T1000 (cell line): ENCODE measurements around the gene DNAH2.
A peak's percentile ranks its signal among the peaks of the same experiment; 100 is the strongest.

Experiments
- DNase-seq: peaks from one replicate; lab custom pipeline; 2025; ENCODE audit warnings: mixed read lengths; lab: John Stamatoyannopoulos, UW

The DNAH2 gene, protein sequence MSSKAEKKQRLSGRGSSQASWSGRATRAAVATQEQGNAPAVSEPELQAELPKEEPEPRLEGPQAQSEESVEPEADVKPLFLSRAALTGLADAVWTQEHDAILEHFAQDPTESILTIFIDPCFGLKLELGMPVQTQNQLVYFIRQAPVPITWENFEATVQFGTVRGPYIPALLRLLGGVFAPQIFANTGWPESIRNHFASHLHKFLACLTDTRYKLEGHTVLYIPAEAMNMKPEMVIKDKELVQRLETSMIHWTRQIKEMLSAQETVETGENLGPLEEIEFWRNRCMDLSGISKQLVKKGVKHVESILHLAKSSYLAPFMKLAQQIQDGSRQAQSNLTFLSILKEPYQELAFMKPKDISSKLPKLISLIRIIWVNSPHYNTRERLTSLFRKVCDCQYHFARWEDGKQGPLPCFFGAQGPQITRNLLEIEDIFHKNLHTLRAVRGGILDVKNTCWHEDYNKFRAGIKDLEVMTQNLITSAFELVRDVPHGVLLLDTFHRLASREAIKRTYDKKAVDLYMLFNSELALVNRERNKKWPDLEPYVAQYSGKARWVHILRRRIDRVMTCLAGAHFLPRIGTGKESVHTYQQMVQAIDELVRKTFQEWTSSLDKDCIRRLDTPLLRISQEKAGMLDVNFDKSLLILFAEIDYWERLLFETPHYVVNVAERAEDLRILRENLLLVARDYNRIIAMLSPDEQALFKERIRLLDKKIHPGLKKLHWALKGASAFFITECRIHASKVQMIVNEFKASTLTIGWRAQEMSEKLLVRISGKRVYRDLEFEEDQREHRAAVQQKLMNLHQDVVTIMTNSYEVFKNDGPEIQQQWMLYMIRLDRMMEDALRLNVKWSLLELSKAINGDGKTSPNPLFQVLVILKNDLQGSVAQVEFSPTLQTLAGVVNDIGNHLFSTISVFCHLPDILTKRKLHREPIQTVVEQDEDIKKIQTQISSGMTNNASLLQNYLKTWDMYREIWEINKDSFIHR (N-terminal part only)

DNA sequence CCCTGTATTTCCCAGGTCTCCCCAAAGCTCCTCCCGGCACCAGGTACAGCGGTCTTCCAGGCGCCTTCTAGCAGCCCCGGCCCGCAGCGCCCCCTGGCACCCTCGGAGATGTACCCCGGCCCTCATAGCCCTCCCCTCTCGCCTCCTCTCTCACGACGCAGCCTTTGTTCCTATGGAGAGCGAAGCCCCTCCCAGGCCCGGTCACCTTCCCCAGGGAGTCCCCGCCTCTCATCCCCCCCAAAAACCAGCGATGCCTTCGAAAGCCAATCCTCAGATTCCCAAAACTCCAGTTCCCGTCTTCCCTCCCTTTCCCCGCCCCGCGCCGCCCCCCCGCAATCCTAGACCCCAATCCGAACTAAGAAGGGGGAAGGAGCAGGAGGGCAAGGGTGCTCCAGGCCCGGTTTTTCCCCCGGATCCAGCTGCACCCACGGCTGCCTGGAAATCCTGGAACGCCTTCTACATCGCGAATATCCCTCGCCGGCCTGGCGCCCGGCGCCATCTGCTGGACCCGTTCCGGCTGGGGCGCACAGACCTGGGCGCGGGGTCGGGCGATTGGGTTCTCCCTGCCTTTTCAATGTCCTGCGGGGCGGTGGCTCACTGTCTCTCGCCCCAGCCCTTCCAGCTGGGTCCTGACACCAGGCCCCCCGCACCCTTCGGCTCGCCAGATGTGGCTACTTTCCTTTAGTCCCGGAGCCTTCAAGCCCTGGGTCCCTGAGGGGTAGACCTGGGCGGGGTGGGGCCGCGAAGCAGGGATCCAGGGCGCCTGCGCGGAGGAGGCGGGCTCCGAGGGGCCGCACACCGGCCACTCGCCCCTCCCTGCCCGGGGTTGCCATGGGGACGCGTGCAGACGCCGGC, at the start of gene DNAH2:
DNAH2 (plus strand) TSS at position 844 of the 855 bp plus-strand sequence. CDS start 1,991 bp downstream, outside the sequence.
- DNase-seq: peak; percentile 80

DNA sequence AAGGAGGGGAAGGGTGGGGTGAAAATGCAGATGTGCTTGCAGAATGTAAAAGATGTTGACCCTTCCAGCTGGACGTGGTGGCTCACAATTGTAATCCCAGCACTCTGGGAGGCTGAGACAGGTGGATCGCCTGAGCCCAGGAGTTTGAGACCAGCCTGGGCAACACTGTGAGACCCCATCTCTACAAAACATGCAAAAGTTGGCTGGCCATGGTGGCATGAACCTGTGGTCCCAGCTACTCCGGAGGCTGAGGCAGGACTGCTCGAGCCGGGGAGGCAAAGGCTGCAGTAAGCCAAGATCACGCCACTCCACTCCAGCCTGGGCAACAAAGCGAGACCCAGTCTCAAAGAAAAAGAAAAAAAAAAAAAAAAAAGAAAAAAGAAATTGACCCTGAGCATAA, 49.1 kb upstream of the DNAH2 start:
- DNase-seq: no peak

DNA sequence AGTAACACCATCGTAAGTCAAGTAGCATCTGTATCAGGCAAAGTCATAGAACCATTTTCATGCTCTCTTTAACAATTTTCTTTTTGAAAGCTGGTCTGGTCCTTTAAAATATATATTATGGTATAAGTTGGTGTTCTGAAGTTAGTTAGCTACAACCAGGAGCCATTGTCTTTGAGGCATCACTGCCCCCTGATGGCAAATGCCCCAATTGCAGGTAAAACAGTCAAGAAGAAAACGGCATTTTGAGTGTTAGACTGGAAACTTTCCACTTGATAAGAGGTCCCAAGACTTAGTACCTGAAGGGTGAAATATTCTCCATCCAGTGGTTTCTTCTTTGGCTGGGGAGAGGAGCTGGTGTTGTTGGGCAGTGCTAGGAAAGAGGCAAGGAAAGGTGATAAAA, 44.3 kb upstream of the DNAH2 start:
- DNase-seq: no peak

DNA sequence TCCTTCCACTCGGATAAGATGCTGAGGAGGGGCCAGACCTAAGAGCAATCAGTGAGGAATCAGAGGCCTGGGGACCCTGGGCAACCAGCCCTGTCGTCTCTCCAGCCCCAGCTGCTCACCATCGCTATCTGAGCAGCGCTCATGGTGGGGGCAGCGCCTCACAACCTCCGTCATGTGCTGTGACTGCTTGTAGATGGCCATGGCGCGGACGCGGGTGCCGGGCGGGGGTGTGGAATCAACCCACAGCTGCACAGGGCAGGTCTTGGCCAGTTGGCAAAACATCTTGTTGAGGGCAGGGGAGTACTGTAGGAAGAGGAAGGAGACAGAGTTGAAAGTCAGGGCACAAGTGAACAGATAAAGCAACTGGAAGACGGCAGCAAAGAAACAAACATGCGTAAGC, 42.6 kb upstream of the DNAH2 start:
- DNase-seq: no peak

DNA sequence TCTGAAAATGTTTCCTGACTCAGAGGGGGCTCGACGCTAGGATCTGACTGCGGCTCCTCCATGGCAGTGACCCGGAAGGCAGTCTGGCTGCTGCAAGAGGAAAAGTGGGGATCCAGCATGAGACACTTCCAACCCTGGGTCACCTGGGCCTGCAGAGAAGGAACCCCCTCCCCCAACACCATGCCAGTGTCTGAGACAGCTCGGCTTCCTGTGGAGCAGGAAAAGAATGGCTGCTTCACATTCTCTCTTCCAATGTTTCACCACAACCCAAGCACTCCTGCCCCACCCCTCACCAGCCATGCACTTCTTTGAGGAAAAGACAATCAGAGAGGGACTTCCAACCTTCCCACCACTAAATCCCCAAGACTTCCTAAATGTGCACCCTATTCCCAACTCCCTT, 41.0 kb upstream of the DNAH2 start:
- DNase-seq: no peak

DNA sequence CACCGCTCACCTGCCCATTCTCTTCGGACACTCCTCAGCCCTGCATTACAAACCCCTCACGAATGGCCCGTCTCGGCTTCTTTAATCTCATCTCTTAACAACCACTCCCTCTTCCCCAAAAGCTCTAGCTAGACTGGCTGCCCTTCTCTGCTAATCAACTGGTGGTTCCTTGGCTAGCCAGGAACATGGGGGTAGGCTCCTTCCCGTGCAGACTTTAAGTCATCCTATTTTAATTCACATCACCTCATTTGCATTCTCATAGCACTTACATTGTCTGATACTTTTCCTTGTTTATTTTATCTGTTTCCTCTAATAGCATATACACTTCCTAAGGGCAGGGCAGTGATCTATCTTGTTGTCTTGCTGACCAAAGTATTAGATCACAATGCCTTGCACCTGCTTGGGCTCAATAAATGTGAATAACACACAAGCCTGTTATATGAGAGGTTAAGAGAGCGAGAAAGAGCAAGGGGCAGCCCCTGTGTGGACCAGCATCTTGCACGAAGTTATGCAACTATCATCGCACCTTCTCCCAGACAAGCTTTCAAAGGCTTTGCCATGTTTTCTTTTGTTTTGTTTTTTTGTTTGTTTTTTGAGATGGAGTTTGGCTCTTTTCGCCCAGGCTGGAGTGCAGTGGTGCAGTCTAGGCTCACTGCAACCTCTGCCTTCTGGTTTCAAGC, 40.0 kb upstream of the DNAH2 start:
- DNase-seq: no peak

DNA sequence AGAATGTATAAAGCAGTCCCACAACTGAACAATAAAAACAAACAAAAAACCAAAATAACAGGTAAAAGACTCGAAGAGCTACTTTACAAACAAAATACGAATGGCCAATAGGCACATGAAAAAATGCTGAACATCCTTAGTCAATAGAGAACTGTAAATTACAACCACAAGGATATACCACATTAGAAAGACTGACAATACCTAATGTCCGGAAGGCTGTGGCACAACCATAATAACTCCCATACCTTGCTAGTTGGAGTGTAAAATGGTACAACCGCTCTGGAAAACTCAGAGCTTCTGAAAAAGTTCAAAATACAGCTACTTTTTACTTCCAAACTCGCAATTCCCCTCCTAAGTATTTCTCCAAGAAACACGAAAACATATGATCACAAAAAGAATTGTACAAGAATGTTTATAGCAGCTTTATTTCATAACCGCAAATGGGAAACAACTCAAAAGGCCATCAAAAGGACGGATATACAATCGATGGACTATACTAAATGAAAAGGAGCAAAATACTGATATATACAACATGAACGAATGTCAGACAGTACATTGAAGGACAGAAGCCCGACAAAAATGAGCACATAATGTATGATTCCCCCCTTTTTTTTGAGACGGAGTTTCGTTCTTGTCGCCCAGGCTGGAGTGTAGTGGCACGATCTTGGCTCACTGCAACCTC, 32.6 kb upstream of the DNAH2 start:
- no peak for DNase-seq

DNA sequence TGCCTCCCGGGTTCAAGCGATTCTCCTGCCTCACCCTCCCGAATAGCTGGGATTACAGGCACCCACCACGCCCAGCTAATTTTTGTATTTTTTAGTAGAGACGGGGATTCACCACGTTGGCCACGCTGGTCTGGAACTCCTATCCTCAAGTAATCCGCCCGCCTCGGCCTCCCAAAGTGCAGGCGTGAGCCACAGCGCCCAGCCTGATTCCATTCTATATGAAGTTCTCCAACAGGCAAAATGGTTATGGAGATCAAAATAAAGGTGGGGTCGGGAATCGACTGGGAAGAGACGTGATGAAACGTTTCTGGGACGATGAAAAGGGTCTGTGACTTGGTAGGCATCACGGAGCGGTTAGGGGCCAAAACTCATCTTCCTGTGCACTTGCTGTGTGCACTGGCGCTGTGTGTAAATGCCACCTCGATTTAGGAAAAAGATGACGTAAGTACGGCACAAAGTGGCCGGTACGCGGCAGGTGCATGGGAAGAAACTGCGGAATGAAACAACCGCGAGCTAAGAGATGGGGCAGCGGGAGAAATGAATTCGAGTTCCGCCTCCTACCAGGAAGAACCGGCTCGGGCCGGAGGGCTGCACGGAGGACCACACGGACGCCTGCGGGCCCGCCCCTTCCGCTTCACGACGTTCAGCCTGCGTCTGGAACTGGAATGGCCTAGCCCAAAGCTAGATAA, 31.9 kb upstream of the DNAH2 start:
- peak; percentile 78 for DNase-seq

DNA sequence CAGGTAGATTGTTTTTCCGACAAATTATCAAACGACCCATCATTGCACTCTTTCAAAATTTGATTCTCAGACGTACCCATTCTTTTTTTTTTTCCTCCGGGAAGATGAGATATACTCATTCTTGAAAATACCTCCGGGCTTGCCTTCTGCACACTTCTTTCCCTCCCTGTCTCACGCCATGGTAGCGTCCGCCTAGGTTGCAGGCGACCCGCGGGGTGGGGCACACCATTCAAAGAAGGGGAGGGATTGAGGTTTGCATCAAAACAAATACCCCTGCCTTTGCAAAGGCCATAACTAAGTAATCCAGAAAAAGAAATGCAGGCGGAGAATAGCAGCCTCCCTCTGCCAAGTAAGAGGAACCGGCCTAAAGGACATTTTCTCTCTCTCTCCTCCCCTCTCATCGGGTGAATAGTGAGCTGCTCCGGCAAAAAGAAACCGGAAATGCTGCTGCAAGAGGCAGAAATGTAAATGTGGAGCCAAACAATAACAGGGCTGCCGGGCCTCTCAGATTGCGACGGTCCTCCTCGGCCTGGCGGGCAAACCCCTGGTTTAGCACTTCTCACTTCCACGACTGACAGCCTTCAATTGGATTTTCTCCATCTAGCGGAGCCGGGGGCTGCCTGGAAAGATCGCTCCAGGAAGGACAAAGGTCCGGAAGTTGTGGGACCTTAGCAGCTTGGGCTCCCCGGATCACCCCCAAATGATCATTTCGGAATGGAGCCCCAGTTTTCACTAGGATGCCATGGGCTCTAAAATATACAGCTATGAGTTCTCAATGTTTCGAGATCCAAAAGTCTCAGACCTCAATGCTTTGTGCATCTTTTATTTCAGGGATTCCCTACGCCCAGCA, 31.1 kb upstream of the DNAH2 start:
- DNase-seq: peak; percentile 78

DNA sequence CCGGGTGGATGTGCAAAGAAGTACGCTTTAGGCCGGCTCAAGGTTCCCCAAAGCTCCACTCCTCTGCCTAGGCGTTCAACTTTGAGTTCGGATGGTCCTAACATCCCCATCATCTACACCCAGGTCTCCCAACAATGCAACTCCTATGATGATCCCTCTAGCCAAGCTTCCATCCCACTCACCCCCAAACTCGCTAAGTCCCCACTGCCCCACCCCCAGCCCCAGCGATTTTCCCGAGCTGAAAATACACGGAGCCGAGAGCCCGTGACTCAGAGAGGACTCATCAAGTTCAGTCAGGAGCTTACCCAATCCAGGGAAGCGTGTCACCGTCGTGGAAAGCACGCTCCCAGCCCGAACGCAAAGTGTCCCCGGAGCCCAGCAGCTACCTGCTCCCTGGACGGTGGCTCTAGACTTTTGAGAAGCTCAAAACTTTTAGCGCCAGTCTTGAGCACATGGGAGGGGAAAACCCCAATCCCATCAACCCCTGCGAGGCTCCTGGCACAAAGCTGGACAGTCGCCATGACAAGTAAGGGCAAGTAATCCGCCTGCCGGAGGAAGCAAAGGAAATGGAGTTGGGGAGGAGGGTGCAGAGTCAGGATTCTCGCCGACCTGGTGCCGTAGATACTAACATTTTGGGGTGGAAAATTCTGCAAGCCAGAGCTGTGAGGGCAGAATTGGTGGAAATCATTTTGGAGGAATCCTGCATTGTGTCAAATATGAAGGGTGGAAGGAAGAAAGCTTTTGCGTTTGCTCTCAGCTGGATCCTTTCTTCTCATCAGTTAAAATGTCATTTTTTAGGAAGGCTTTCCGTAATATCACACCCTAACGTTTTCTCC, 30.3 kb upstream of the DNAH2 start, which contains the start of gene TP53:
TP53 (minus strand) TSS at position 419 of the 836 bp plus-strand sequence. CDS start 10,896 bp downstream, outside the sequence.
- peak; percentile 79 for DNase-seq

DNA sequence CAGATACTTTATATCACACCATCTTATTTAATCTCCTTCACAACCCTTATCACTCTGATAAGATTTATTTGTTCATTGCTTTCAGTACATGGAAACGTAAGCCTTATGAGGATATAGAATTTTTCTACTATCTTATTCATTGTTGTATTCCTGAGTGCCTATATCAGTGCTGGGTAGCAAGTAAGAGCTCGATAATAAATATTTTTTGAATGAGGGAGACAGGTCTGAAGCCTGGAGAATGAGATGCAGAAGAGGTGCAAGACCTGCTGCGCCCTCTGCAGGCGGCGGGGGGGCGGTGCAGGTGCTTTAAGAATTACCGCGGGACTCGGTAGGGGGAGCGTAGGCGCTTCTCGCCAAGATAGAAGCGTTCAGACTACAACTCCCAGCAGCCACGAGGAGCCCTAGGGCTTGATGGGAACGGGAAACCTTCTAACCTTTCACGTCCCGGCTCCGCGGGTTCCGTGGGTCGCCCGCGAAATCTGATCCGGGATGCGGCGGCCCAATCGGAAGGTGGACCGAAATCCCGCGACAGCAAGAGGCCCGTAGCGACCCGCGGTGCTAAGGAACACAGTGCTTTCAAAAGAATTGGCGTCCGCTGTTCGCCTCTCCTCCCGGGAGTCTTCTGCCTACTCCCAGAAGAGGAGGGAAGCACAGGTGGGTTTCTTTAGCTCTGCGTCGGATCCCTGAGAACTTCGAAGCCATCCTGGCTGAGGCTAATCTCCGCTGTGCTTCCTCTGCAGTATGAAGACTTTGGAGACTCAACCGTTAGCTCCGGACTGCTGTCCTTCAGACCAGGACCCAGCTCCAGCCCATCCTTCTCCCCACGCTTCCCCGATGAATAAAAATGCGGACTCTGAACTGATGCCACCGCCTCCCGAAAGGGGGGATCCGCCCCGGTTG, 29.4 kb upstream of the DNAH2 start, which contains the start of gene WRAP53:
WRAP53 (plus strand) TSS at position 570 of the 900 bp plus-strand sequence; CDS start at position 742, 172 bp downstream.
- peak; percentile 99 for DNase-seq

DNA sequence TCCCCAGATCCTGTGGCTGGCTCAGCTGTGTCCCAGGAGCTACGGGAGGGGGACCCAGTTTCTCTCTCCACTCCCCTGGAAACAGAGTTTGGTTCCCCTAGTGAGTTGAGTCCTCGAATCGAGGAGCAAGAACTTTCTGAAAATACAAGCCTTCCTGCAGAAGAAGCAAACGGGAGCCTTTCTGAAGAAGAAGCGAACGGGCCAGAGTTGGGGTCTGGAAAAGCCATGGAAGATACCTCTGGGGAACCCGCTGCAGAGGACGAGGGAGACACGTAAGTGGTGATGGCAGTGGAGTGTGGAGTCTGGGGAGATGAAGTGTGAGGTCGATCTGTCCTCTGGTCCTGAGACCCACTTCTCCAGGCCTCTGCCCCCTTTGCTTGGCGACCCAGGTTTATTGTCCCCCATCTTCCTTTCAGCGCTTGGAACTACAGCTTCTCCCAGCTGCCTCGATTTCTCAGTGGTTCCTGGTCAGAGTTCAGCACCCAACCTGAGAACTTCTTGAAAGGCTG, 28.7 kb upstream of the DNAH2 start:
- DNase-seq: no peak

DNA sequence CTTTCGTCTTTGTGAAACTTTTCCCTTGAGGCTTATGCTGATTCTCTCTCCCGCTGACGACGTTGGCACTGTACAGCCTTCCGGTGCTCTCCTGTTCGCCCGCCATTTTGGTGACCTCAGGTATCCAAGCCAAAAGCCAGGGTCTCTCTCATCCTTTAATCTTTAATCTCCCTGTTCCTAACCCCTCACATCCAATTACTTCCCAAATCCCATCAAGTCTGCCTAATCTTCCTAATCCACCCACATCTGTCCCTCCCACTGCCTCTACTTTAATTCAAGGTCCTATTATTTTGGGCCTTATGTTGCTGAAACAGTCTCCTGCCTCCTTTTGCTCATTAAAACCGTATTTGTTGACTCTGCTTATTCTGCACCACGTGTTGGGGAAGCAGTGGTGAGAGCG, 22.0 kb upstream of the DNAH2 start:
- no peak for DNase-seq

DNA sequence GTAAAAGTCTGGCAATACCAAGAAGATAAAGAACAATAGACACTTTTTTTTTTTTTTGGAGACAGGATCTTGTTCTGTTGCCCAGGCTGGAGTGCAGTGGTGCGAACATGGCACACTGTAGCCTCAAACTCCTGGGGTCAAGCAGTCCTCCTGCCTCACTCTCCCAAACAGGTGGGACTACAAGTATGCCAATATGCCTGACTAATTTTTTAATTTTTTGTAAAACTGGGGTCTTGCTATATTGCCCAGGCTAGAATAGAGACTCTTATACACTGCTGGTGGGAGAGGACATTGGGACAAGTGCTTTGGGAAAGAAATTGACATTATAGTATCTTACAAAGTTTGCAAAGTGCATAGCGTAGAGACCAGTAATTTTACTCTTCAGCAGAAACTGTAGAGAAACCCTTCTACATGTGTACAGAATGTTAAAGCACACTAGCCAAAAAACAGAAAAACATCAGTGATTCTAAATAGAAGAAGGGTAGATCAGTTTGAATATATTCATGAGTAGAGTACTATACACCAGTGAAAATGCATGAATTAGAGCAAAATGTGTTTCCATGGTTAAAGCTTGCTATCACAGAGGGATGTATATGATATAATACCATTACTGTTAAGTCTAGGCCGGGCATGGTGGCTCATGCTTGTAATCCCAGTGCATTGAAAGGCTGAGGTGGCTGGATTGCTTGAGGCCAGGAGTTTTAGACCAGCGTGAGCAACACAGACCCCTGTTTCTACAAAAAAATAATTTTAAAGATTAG, 19.5 kb upstream of the DNAH2 start:
- no peak for DNase-seq

DNA sequence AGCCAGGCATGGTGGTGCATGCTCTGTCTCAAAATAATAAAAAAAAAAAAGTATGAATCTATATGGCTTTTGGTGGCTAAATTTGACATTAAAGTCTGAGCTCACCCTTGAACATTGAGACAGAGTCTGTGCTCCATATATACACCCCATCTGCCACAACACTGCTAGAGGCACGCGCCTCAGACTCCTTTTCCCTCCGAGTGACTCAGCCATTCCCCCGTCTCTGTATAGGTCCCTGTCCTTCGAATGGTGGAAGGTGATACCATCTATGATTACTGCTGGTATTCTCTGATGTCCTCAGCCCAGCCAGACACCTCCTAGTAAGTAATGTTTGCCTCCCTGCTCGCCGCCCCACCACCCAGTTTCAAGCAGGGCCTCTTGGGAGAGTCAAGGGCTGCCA, 17.0 kb upstream of the DNAH2 start:
- no peak for DNase-seq

DNA sequence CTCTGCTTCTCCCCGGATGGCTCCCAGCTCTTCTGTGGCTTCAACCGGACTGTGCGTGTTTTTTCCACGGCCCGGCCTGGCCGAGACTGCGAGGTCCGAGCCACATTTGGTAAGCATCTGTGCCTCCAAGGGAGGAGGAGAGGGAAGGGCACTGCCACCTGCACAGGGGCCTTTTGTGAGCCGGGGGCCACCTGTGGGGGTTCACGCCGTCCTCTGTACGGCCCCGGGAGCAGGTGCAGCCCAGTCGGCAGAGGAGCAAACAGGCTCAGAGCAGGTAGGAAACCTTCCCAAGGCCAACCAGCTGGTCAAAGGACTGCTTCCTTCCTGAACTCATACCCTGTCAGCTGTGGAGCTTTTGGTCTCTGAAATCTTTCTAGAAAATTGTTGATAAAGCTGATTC, 15.9 kb upstream of the DNAH2 start:
- no peak for DNase-seq
